Transverse colon (tissue), 4 donors: ENCODE data around the gene GLMP. TPM values are rescaled to one million over a fixed set of nuclear protein-coding genes. Genes with fewer than 3 reads are reported as not detected.

Experiments
- DNase-seq: peaks from one replicate; pipeline ENCODE4 v3.0.0-alpha.2; 2019
- H3K27ac ChIP-seq, 4 donors: fragments of 200-600 bp; sonication (generic); 2 replicates each; pipeline ENCODE4 v1.5.1; 2016 to 2018; ENCODE audit warnings: inconsistent platforms in 4 of 4
- H3K27me3 ChIP-seq: fragments of 200-600 bp; sonication (generic); 2 replicates; pipeline ENCODE4 v1.5.1; 2017; ENCODE audit warnings: inconsistent platforms
- H3K36me3 ChIP-seq, 4 donors: fragments of 200-600 bp; sonication (generic); 2 replicates each; pipeline ENCODE4 v1.5.1; 2017 to 2019; ENCODE audit warnings: inconsistent platforms in 4 of 4
- H3K4me1 ChIP-seq, 4 donors: fragments of 200-600 bp; sonication (generic); 2 replicates each; pipeline ENCODE4 v1.5.1; 2017 to 2020; ENCODE audit warnings: inconsistent platforms in 4 of 4
- H3K4me3 ChIP-seq, 4 donors: fragments of 200-600 bp; sonication (generic); 1 replicate in 1 of 4; 2 replicates in 3 of 4; pipeline versions ENCODE4 v1.5.1 to v1.6.1; 2017 to 2019; ENCODE audit warnings: inconsistent platforms in 4 of 4
- H3K9me3 ChIP-seq, 2 donors: fragments of 200-600 bp; sonication (generic); 2 replicates each; pipeline ENCODE4 v1.5.1; 2017 to 2019; ENCODE audit warnings: inconsistent platforms in 2 of 2
- EP300 ChIP-seq: sonication (generic); formaldehyde crosslinking; IDR thresholded peaks from one replicate; pipeline ENCODE4 v1.6.1; 2017; ENCODE audit warnings: antibody characterized with exemption, low read depth
- POLR2A ChIP-seq: fragments of 450-650 bp; IDR thresholded peaks from one replicate; pipeline ENCODE4 v1.6.1; 2016; ENCODE audit warnings: antibody characterized with exemption, mild to moderate bottlenecking, moderate library complexity
- POLR2AphosphoS5 ChIP-seq, 3 donors: sonication (generic); formaldehyde crosslinking; IDR thresholded peaks; one replicate each; pipeline ENCODE4 v1.6.1; 2016; ENCODE audit warnings: antibody characterized with exemption in 3 of 3
- WGBS, 2 donors: methylation state at CpG; one replicate each; pipeline ENCODE4 v1.1.5; 2018; ENCODE audit warnings: low coverage in 1 of 2; 5-methylcytosine and 5-hydroxymethylcytosine counted together
- in situ Hi-C, 4 donors: fragments of 200-750 bp; cut with MboI; loops; one replicate each; pipeline versions ENCODE4 v1.15.0 to v1.15.1; 2017; ENCODE audit warnings: low sequenced_read_pairs in 3 of 4, low pct_ligation_motif_present in 1 of 4, low pct_unique_long_range_greater_than_20kb in 1 of 4
- intact Hi-C: fragments of 100-400 bp; cut with DNase I; formaldehyde crosslinking; loops from one replicate; pipeline ENCODE4 v1.15.1; 2023; ENCODE audit warnings: low total_unique reads
- total RNA-seq, 4 donors: library from RNA; depleted of rRNA; stranded (reverse); fragments of >200 nt; gene quantifications; one replicate each; pipeline ENCODE4 v1.1.0, GENCODE V29; 2016
- TF ChIP-seq, protein P1 (sequence below), 5 experiments: fragments of 200-600 bp in 3 of 5; fragments of 450-650 bp in 2 of 5; sonication (generic) in 3 of 5; IDR thresholded peaks; 1 replicate in 2 of 5; 2 replicates in 3 of 5; pipeline ENCODE4 v1.5.1; 2016 to 2017; ENCODE audit warnings: antibody characterized with exemption in 5 of 5, inconsistent platforms in 3 of 5, mild to moderate bottlenecking in 2 of 5, moderate library complexity in 1 of 5

Gene GLMP
- total RNA-seq, 4 donors from 2014 or later, result 4.0 to 65.9 (median 38.2) TPM

DNA sequence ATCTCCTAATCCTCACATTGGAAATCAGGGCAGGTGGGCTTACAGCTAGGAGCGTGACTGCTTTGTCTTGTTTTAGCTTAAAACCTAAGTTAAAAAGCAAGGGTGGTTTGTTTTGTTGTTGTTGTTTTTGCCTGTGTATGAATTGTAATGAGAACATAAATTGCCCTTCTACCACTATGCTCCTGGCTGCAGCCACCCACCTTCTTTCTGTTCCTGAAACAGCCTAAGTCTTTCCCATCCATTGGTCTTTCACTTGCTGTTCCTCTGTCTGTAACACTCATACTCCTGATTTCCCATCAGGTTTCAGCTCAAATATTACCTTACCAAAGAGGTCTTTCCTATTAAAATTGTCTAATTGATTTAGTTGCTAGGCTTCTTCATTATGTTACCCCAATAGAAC, 12.0 kb downstream of the GLMP start:
- in situ Hi-C loops (no loop called here), intact Hi-C loops (no loop called here)
- Histone ChIP-seq H3K27ac (peak overlapping the region; percentile 90 to 95 (median 92)), H3K4me3 (peak overlapping the region in 3 of 4 donors; percentile 79 to 90 (median 86)), H3K4me1 (peaks cover 8 to 39% (median 21%) of the 10 kb centered on the region in 4 donors), H3K27me3 (no peaks in the 10 kb centered on the region), H3K36me3 (peaks cover 0 to under 1% (median 0%) of the 10 kb centered on the region in 4 donors), H3K9me3 (no peaks in the 10 kb centered on the region)
- no peak for DNase-seq
- TF ChIP-seq POLR2AphosphoS5 (IDR thresholded peaks at IDR 0.05) (no peak), EP300 (no peak), POLR2A (no peak)
- TF ChIP-seq, protein P1, sequence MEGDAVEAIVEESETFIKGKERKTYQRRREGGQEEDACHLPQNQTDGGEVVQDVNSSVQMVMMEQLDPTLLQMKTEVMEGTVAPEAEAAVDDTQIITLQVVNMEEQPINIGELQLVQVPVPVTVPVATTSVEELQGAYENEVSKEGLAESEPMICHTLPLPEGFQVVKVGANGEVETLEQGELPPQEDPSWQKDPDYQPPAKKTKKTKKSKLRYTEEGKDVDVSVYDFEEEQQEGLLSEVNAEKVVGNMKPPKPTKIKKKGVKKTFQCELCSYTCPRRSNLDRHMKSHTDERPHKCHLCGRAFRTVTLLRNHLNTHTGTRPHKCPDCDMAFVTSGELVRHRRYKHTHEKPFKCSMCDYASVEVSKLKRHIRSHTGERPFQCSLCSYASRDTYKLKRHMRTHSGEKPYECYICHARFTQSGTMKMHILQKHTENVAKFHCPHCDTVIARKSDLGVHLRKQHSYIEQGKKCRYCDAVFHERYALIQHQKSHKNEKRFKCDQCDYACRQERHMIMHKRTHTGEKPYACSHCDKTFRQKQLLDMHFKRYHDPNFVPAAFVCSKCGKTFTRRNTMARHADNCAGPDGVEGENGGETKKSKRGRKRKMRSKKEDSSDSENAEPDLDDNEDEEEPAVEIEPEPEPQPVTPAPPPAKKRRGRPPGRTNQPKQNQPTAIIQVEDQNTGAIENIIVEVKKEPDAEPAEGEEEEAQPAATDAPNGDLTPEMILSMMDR (IDR thresholded peaks at IDR 0.05), result no peak
- 67% methylated on average over 1 of the region's 1 CpG; no CpG with 5 or more reads in 1 of the 2 donors for WGBS, 2 donors

DNA sequence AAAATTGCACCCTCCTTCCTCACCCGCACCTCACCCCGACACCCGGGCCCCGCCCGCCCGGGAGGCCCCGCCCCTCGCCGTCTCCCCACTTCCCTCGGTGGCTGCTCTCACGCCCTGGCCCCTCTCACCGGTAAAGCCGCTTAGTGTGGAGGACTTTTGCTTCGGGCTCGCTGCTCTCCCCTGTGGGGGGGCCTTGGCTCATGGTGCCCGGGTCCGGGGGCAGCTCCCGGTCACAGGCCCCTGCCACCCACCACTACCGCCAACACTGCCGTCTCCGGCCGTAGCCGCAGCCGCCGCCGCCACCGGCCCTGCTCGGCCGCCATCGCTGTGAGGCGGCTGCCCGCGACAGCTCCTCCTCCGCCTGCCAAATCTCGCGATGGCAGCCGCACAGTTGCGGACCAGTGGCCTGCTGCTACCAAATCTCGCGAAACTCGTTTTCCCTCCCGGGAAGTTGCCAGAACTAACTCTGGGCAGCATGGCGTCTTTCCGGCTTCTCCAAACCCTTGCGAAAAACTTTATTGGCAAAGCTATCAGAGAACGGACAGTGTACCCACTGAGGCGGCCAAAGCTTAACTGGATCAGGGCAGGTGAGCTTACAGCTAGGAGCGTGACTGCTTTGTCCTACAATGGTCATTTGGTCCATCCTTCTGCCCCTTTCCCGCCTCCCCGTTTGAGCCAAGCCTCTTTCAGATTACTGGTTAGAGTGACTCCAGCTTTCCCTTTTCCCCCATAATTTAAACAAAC, 12.8 kb downstream of the GLMP start, which contains the start of gene SMG5:
SMG5 (minus strand) TSS at position 347 of the 744 bp plus-strand sequence; CDS start at position 202, 145 bp downstream.
- DNase-seq, result peak; percentile 97
- Histone ChIP-seq H3K27me3 (no peaks in the 10 kb centered on the region), H3K27ac (peak within 1 kb of the TSS; percentile 90 to 95 (median 92)), H3K4me1 (peaks cover 8 to 39% (median 21%) of the 10 kb centered on the region in 4 donors), H3K4me3 (peak within 1 kb of the TSS; percentile 79 to 94 (median 88)), H3K36me3 (peaks cover 0 to 9% (median 4%) of the 10 kb centered on the region in 4 donors), H3K9me3 (no peaks in the 10 kb centered on the region)
- TF ChIP-seq, protein P1 (IDR thresholded peaks at IDR 0.05), result no peak
- TF ChIP-seq POLR2A (peak; percentile 96), EP300 (no peak), POLR2AphosphoS5 (IDR thresholded peaks at IDR 0.05) (peak; percentile 73 to 96 (median 93))
- in situ Hi-C loops (no loop called here), intact Hi-C loops (no loop called here)
- 0% methylated on average over 42 of the region's 50 CpGs; no CpG with 5 or more reads in 1 of the 2 donors for WGBS, 2 donors

DNA sequence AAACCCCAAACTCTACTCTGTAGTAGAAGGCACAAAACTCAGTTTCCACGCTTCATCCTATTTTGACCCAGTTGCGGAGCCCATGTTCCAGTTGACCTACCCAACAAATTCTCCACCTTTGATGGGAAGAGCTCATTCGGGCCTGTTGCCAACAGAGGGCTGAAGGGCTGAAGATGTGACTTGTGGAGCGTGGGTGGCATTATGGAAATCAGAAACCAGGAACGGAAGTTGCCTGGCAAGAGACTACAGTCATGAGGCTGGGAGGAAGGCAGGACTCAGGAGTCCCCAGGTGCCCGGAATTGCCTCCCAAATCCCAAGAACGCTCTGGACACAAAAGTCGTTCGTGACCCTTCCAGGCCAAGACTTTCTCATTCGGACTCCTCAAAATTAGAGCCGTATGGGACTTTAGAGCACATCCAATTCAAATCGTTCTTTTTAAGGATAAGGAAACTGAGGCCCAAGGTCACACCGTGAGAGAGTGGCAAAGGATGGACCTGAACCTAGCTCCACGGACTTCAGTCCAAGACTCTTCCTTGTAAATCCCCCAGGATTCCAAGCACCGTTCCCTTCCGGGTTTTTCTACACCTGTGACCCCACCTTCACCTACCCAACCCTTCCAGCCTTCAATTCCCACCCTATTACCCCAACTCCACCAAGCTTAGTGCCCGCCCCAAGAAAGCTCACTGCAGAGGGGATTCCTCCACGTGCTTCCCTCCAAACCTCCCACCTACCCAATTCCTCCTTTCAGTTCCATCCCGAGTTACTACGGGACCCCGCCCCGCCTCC, 13.6 kb downstream of the GLMP start:
- peaks cover 8 to 39% (median 21%) of the 10 kb centered on the region in 4 donors for H3K4me1 ChIP-seq
- WGBS, 2 donors, result 0 to 7% methylated on average over 6 to 22 of the region's 22 CpGs
- DNase-seq, result no peak
- in situ Hi-C loops, result no loop called here
- no peaks in the 10 kb centered on the region for H3K27me3 ChIP-seq
- H3K4me3 ChIP-seq, result peak overlapping the region; percentile 79 to 94 (median 88)
- H3K27ac ChIP-seq, result peak overlapping the region; percentile 90 to 95 (median 92)
- H3K36me3 ChIP-seq, result peaks cover 0 to 16% (median 6%) of the 10 kb centered on the region in 4 donors
- H3K9me3 ChIP-seq, result no peaks in the 10 kb centered on the region
- TF ChIP-seq EP300 (no peak), POLR2AphosphoS5 (IDR thresholded peaks at IDR 0.05) (no peak), POLR2A (no peak)
- TF ChIP-seq, protein P1 (IDR thresholded peaks at IDR 0.05), result no peak
- intact Hi-C loops, result no loop called here

DNA sequence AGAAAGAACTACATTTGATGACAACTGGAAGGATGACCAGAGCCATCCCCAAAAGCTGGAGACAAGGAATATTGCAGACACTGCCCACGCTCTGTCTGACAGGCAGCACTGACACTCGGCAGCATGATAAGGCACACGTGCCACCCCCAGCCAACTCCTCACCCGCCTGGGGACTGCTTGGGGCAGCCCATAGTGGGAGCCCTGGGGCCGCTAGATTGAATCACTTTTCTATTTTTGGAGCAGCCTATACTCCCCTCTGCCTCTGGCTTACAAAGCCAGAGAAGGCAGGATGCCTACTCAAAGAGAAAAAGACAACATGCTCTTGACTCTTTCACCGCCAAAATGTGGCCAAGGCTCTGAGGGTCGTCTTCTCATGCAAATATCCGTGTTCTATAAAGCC, 14.2 kb downstream of the GLMP start:
- in situ Hi-C loops (no loop called here), intact Hi-C loops (no loop called here)
- TF ChIP-seq, protein P1 (IDR thresholded peaks at IDR 0.05), result no peak
- TF ChIP-seq POLR2AphosphoS5 (IDR thresholded peaks at IDR 0.05) (no peak), POLR2A (no peak)
- no peaks in the 10 kb centered on the region for H3K9me3 ChIP-seq
- peak overlapping the region in 3 of 4 donors; percentile 90 to 95 (median 91) for H3K27ac ChIP-seq
- H3K4me1 ChIP-seq, result peaks cover 8 to 39% (median 21%) of the 10 kb centered on the region in 4 donors
- no peaks in the 10 kb centered on the region for H3K27me3 ChIP-seq
- 28% methylated on average over 8 of the region's 8 CpGs; no CpG with 5 or more reads in 1 of the 2 donors for WGBS, 2 donors
- peaks cover 0 to 21% (median 9%) of the 10 kb centered on the region in 4 donors for H3K36me3 ChIP-seq
- DNase-seq, result no peak
- peak overlapping the region in 3 of 4 donors; percentile 79 to 90 (median 86) for H3K4me3 ChIP-seq
